Central memory CD8-positive, alpha-beta T cell (primary cell): ENCODE data around the gene EXD3.
A peak's percentile ranks its signal among the peaks of the same experiment; 100 is the strongest.

Experiments
- ATAC-seq: fragments of 150-1000 bp; cut with Tn5 transposase; replicated peaks from 2 replicates; pipeline ENCODE4 v1.10.0; 2022; ENCODE audit warnings: mild to moderate bottlenecking, moderate FRiP score, moderate number of reproducible peaks; ENCODE audit not compliant: poor library complexity, severe bottlenecking; ENCODE audit errors: extremely low read depth
- DNase-seq, 2 donors: peaks; one replicate each; pipeline ENCODE4 v3.0.0; 2021; ENCODE audit warnings: low spot score in 2 of 2
- H3K27ac Mint-ChIP-seq: one replicate; pipeline ENCODE4 v1.8.0; 2022; ENCODE audit warnings: low read depth, mild to moderate bottlenecking, moderate library complexity, mixed read lengths
- H3K27me3 Mint-ChIP-seq: one replicate; pipeline ENCODE4 v1.8.0; 2022; ENCODE audit warnings: mixed read lengths
- H3K36me3 Mint-ChIP-seq: one replicate; pipeline ENCODE4 v1.8.0; 2022; ENCODE audit warnings: mild to moderate bottlenecking, moderate library complexity, mixed read lengths; ENCODE audit not compliant: insufficient read depth
- H3K4me1 Mint-ChIP-seq: one replicate; pipeline ENCODE4 v1.8.0; 2022; ENCODE audit warnings: mixed read lengths
- H3K4me3 Mint-ChIP-seq: one replicate; pipeline ENCODE4 v1.8.0; 2022; ENCODE audit warnings: mild to moderate bottlenecking, moderate library complexity, mixed read lengths
- H3K9me3 Mint-ChIP-seq: one replicate; pipeline ENCODE4 v1.8.0; 2022; ENCODE audit warnings: mixed read lengths

Gene EXD3

GRCh38 chr9:137311986-137312851 lies 110.7 kb downstream of the EXD3 start:
- Mint-ChIP-seq H3K36me3 (no peaks in the 10 kb centered on the region), H3K4me1 (no peaks in the 10 kb centered on the region), H3K4me3 (no peak overlapping the region), H3K9me3 (no peaks in the 10 kb centered on the region), H3K27ac (no peak overlapping the region), H3K27me3 (no peaks in the 10 kb centered on the region)
- ATAC-seq, result no peak
- no peak for DNase-seq

- no peak overlapping the region for H3K4me3 Mint-ChIP-seq
- H3K36me3 Mint-ChIP-seq, result no peaks in the 10 kb centered on the region
- DNase-seq (no peak), ATAC-seq (peak; percentile 11)
- no peak overlapping the region for H3K27ac Mint-ChIP-seq
- no peaks in the 10 kb centered on the region for H3K9me3 Mint-ChIP-seq
- H3K4me1 Mint-ChIP-seq, result no peaks in the 10 kb centered on the region
- no peaks in the 10 kb centered on the region for H3K27me3 Mint-ChIP-seq
Observed at GRCh38 chr9:137311171-137311985, 111.6 kb downstream of the EXD3 start.

GRCh38 chr9:137310189-137311052 lies 112.5 kb downstream of the EXD3 start:
- no peak for DNase-seq
- no peak for ATAC-seq
- Mint-ChIP-seq H3K4me3 (no peak overlapping the region), H3K4me1 (no peaks in the 10 kb centered on the region), H3K36me3 (no peaks in the 10 kb centered on the region), H3K27me3 (no peaks in the 10 kb centered on the region), H3K9me3 (no peaks in the 10 kb centered on the region), H3K27ac (no peak overlapping the region)

DNA sequence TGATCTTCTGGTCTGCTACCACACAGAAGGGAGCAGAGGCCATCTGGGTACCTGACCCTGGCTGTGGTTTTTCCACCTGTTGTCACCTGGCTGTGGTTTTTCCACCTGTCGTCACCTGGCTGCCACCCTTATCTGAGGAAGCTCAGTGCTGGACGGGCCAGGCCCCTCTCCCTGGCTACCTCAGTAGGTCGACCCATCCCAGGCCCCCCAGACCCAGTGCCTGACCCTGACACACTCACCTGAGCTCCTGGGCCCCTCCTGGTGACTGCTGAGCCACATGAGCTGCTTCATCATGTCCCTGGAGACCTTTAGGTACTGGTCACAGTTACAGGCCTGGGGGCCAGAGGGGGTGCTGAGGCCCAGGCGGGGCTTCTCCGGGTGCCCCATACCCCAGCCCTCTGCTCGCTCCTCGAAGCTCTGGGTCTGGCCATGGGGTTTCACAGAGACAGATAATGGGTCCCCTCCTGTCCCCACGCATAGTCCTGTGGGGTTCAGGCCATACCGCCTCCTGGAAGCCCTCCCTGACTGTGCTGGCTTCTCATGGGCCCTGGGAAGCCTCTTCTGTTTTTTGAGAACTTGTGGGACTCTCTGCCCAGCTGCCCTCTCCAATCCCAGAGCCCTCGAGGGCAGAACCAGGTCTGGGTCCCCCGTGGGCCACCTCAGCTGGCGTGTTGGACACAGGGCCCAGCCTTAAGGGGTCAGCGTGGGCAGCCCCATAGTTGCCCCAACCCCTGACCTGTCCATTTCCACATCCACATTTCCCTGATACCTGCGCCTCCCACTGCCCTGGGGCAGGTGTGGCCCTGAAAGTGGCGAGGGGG lies 113.4 kb downstream of the EXD3 start:
- Mint-ChIP-seq H3K27me3 (no peaks in the 10 kb centered on the region), H3K36me3 (no peaks in the 10 kb centered on the region), H3K4me3 (no peak overlapping the region), H3K27ac (no peak overlapping the region), H3K9me3 (no peaks in the 10 kb centered on the region), H3K4me1 (no peaks in the 10 kb centered on the region)
- DNase-seq (no peak), ATAC-seq (no peak)

- no peaks in the 10 kb centered on the region for H3K27me3 Mint-ChIP-seq
- H3K9me3 Mint-ChIP-seq, result no peaks in the 10 kb centered on the region
- H3K4me3 Mint-ChIP-seq, result no peak overlapping the region
- DNase-seq (no peak), ATAC-seq (no peak)
- peaks cover 2% of the 10 kb centered on the region for H3K36me3 Mint-ChIP-seq
- no peaks in the 10 kb centered on the region for H3K4me1 Mint-ChIP-seq
- H3K27ac Mint-ChIP-seq, result no peak overlapping the region
Observed at GRCh38 chr9:137308057-137308619, 114.8 kb downstream of the EXD3 start.

DNA sequence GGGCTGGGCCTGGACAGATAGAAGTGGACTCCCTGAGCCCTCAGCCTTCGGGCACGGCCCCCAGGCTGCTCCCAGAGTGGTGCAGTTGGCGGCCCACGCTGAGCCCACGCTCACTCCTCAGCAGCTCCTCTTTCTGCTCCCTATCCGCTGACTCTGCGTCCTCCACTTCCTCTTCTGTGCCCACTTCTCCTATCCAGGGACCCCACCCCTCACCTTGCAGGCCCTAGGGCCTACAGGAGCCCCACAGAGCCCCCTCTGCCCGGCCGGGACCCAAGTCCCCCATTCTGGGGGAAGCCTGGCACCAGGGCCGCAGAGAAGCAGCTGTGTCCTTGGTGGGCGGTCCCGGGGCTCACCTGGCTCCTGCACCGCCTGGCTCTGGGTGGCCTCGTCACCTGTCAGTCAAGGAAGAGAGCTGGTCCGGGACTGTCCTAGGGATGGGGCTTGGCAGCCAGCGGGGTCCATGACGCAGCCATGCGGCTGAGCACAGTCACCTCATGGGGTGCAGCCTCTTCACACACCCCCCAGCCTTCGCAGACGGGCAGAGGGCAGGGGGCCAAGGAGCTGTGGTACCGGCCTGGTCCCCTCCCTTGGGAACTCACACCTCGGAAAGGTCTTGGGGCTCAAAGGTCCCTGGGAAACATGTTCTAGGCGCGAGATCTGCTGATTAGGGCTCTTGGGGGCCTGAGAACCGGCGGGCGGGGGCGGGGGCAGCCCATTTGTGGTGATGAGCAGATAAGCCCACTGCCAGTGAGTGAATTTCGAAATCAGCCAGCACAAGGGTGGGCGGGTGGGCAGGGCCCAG lies 115.5 kb downstream of the EXD3 start:
- Mint-ChIP-seq H3K4me3 (no peak overlapping the region), H3K4me1 (no peaks in the 10 kb centered on the region), H3K27ac (no peak overlapping the region), H3K27me3 (no peaks in the 10 kb centered on the region), H3K36me3 (peaks cover 2% of the 10 kb centered on the region), H3K9me3 (no peaks in the 10 kb centered on the region)
- ATAC-seq, result no peak
- DNase-seq, result no peak

DNA sequence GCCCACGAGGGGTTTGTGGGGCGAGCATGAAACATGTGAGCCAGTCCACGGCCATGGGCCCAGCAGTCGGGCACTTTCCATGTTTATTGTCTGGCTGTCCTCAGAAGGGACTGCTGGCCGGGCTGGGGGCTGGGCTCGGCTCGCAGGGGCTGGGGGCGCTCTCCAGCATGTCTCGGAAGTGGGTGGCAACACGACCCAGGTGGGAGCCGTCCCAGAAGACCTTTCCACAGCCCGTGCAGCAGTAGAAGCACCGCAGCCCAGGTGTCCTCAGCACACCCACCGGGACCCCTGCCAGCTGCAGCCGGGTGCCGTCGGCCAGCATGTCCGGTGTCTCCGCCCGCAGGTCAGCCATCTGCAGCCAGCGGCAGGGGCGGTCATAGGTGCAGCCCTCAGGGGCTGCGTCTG lies 116.1 kb downstream of the EXD3 start:
- Mint-ChIP-seq H3K4me3 (no peak overlapping the region), H3K27me3 (no peaks in the 10 kb centered on the region), H3K36me3 (peaks cover 2% of the 10 kb centered on the region), H3K4me1 (no peaks in the 10 kb centered on the region), H3K27ac (no peak overlapping the region), H3K9me3 (no peaks in the 10 kb centered on the region)
- ATAC-seq (no peak), DNase-seq (no peak)

DNA sequence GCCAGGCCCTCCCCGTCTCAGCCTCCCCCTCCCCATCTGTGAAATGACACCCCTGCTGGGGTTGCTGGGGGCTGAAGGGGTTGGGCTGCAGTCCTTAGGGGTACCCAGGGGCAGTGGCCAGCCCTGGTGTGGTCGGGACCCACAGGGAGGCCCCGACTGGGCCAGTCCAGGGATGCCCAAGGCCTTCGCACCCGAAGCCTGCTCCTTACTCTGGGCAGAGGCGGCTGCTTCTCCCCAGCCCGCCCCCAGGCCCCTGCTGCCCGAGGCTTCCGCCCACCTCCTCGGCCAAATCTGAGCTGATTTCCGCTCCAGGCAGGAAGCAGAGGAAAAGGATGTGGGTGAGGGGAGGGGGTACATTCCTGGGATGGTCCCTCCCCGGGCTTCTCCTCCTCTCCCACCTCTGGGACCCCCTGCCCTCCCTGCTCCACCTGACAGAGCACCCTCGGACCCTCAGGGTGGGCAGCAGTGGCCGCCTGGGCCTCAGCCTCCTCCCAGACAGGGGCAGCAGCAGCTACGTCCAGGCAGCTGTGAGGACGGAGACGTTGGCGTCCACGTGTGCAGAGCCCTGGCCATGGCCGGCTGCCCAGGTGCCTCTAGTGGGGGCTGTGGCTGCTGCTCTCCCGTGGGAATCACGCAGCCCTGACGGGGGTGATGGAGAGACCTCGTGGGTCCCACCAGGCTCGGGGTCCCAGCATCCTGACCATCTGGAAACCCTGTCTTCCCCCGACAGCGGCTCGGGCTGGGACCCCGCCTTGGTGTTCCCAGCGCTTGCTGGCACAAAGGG lies 116.7 kb downstream of the EXD3 start:
- Mint-ChIP-seq H3K9me3 (no peaks in the 10 kb centered on the region), H3K27ac (no peak overlapping the region), H3K36me3 (peaks cover 2% of the 10 kb centered on the region), H3K4me3 (no peak overlapping the region), H3K27me3 (no peaks in the 10 kb centered on the region), H3K4me1 (no peaks in the 10 kb centered on the region)
- DNase-seq (no peak), ATAC-seq (no peak)

- no peaks in the 10 kb centered on the region for H3K9me3 Mint-ChIP-seq
- DNase-seq (no peak), ATAC-seq (no peak)
- no peaks in the 10 kb centered on the region for H3K27me3 Mint-ChIP-seq
- H3K36me3 Mint-ChIP-seq, result peaks cover 2% of the 10 kb centered on the region
- H3K4me1 Mint-ChIP-seq, result no peaks in the 10 kb centered on the region
- no peak overlapping the region for H3K4me3 Mint-ChIP-seq
- no peak overlapping the region for H3K27ac Mint-ChIP-seq
Observed at GRCh38 chr9:137305798-137306065, 117.2 kb downstream of the EXD3 start.

- Mint-ChIP-seq H3K9me3 (no peaks in the 10 kb centered on the region), H3K27me3 (no peaks in the 10 kb centered on the region), H3K27ac (no peak overlapping the region), H3K4me3 (no peak overlapping the region), H3K36me3 (peaks cover 2% of the 10 kb centered on the region), H3K4me1 (no peaks in the 10 kb centered on the region)
- ATAC-seq (peak; percentile 42), DNase-seq (no peak)
Observed at GRCh38 chr9:137305060-137305797, 117.7 kb downstream of the EXD3 start.
